Activated CD4-positive, alpha-beta T cell treated with anti-CD3 and anti-CD28 coated beads, Interleukin-2, amount 10 ng/mL, durations not matched to agents 7 days and 5 days (primary cell): ENCODE data around the gene ANHX. TPM values are rescaled to one million over a fixed set of nuclear protein-coding genes. Genes with fewer than 3 reads are reported as not detected.
"Not testable (repeated sequence)": the region's sequence is repeated elsewhere in the genome, so short reads cannot be mapped to it uniquely, and the experiment has no call there.

Source experiments
- CTCF ChIA-PET: fragments of 350-600 bp; sonication (Branson Sonifier 250); formaldehyde crosslinking; loops from one replicate; lab custom pipeline; 2021; ENCODE audit warnings: antibody characterized with exemption; lab: Charles Lee
- POLR2A ChIA-PET: fragments of 350-600 bp; sonication (Branson Sonifier 250); formaldehyde crosslinking; loops from one replicate; lab custom pipeline; 2021; ENCODE audit warnings: antibody characterized with exemption; lab: Charles Lee
- DNase-seq: peaks from one replicate; pipeline ENCODE4 v3.0.0-alpha.2; 2020
- H3K27ac Mint-ChIP-seq: one replicate; pipeline ENCODE4 v1.8.0; 2021; ENCODE audit warnings: mild to moderate bottlenecking, moderate library complexity, mixed read lengths
- H3K27me3 Mint-ChIP-seq: one replicate; pipeline ENCODE4 v1.8.0; 2021; ENCODE audit warnings: mixed read lengths
- H3K36me3 Mint-ChIP-seq: one replicate; pipeline ENCODE4 v1.8.0; 2021; ENCODE audit warnings: low read depth, mixed read lengths
- H3K4me1 Mint-ChIP-seq: one replicate; pipeline ENCODE4 v1.8.0; 2021; ENCODE audit warnings: mixed read lengths
- H3K4me3 Mint-ChIP-seq: one replicate; pipeline ENCODE4 v1.8.0; 2021; ENCODE audit warnings: mild to moderate bottlenecking, moderate library complexity, mixed read lengths
- H3K9me3 Mint-ChIP-seq: one replicate; pipeline ENCODE4 v1.8.0; 2021; ENCODE audit warnings: mixed read lengths
- total RNA-seq, 2 experiments: library from RNA; stranded (reverse); gene quantifications; one replicate each; pipeline ENCODE4 v1.2.3, GENCODE V29; 2021

Gene ANHX
- total RNA-seq = not detected

DNA sequence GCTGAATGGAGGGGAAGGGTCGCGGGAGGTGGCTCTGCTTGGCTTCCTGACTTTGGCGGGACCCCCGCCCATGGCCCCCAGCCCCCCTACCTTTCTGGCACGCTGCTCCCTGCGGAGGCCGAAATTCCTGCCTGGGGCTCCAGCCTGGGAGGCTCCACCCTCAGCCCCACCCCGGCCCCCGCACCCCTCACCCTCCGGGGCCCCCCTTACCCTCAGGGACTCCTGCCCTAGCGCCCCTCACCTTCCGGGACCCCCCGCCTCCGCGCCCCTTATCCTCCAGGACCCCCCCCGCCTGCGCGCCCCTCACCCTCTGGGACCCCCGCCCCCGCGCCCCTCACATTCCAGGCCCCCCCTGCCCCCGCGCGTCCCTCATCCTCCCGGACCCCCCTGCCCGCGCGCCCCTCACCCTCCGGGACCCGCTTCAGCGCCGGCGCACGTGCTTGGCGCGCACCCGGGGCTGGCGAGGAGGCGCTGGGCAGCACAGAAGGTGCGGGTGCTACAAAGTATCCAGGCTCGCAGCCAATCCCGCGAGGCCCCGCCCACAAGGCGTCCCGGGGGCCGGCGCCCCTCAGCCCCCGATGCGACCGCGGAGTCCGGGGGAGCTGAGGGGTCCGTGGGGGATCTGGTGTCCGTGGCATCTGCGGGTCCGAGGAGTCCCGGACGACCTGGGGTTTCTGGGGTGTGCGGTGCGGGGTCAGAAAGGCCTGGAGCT is at the start of gene ANHX:
Gene ANHX (minus strand): TSS at position 477 of the 712 bp plus-strand sequence. CDS start 1,521 bp downstream, outside the sequence.
- peaks cover 45% of the 10 kb centered on the region for H3K9me3 Mint-ChIP-seq
- ChIA-PET CTCF (no interaction called here), POLR2A (no interaction called here)
- no peak within 1 kb of the TSS for H3K4me3 Mint-ChIP-seq
- H3K27me3 Mint-ChIP-seq = no peaks in the 10 kb centered on the region
- no peak for DNase-seq
- no peaks in the 10 kb centered on the region for H3K4me1 Mint-ChIP-seq
- H3K27ac Mint-ChIP-seq = no peak within 1 kb of the TSS
- H3K36me3 Mint-ChIP-seq = peaks cover 6% of the 10 kb centered on the region

DNA sequence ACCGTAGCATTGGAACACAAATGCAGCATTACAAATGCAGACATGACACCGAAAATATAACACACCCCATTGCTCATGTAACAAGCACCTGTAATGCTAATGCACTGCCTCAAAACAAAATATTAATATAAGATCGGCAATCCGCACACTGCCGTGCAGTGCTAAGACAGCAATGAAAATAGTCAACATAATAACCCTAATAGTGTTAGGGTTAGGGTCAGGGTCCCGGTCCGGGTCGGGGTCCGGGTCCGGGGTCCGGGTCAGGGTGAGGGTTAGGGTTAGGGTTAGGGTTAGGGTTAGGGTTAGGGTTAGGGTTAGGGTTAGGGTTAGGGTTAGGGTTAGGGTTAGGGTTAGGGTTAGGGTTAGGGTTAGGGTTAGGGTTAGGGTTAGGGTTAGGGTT is 29.0 kb upstream of the ANHX start:
- H3K36me3 Mint-ChIP-seq, POLR2A ChIA-PET, H3K9me3 Mint-ChIP-seq, DNase-seq, H3K27me3 Mint-ChIP-seq, H3K27ac Mint-ChIP-seq, H3K4me3 Mint-ChIP-seq, H3K4me1 Mint-ChIP-seq, CTCF ChIA-PET: not testable (repeated sequence)

DNA sequence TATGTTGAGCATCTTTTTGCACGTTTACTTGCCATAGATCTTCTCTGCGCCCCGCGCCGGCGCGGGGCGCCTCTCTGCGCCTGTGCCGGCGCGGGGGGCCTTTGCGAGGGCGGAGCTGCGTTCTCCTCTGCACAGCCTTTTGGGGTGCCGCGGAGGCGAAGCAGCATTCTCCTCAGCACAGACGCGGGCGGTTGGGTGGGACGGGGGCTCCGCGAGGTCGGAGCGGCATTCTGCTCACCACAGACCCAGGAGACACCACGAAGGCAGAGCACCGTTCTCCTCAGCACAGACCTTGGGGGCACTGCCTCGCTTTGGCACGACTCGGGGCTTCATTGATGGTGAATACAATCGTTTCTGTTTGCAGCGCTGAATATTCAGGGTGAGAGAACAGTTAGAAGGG is 28.5 kb upstream of the ANHX start:
- Mint-ChIP-seq H3K4me3 (no peak overlapping the region), H3K36me3 (no peaks in the 10 kb centered on the region), H3K27ac (no peak overlapping the region), H3K4me1 (no peaks in the 10 kb centered on the region), H3K27me3 (no peaks in the 10 kb centered on the region), H3K9me3 (peaks cover 7% of the 10 kb centered on the region)
- no peak for DNase-seq
- ChIA-PET POLR2A (no interaction called here), CTCF (no interaction called here)

DNA sequence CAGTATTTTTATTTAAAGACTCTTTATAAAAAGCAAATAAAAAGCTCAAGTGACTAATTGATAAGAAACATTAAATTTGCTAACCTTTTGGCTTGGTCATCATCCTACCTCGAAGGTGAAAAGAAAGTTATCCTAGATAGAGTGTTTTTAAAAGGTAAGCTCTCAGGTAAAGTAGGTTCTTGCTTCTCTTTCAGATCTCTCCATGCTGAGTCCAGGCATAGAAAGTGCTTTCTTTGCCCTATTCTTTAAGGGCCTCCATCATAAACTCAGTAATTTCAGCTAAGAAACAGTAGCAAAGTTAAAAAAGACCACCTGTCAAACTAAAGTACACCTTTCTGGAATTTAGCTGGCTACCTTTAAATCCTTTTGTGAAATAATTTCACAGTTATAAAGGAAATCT is 20.6 kb upstream of the ANHX start:
- Mint-ChIP-seq H3K36me3 (no peaks in the 10 kb centered on the region), H3K4me1 (no peaks in the 10 kb centered on the region), H3K27me3 (no peaks in the 10 kb centered on the region), H3K4me3 (no peak overlapping the region), H3K27ac (no peak overlapping the region), H3K9me3 (peaks cover 24% of the 10 kb centered on the region)
- POLR2A ChIA-PET = no interaction called here
- CTCF ChIA-PET = no interaction called here
- DNase-seq = no peak

DNA sequence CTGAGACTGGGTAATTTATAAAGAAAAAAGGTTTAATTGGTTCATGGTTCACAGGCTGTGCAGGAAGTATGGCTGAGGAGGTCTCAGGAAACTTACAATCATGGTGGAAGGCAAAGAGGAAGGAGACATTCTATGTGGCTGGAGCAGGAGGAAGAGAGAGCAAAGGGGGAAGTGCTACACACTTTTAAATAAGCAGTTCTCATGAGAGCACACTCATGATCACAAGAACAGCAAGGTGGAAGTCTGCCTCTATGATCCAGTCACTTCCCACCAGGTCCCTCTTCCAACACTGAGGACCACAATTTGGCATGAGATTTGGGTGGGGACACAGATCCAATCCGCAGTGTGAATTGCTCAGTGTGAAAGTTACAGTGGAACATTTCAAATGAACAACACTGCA is 20.2 kb upstream of the ANHX start:
- H3K27ac Mint-ChIP-seq, DNase-seq, POLR2A ChIA-PET, H3K36me3 Mint-ChIP-seq, H3K4me1 Mint-ChIP-seq, H3K27me3 Mint-ChIP-seq, CTCF ChIA-PET, H3K4me3 Mint-ChIP-seq: not testable (repeated sequence)
- H3K9me3 Mint-ChIP-seq = peaks cover 25% of the 10 kb centered on the region

DNA sequence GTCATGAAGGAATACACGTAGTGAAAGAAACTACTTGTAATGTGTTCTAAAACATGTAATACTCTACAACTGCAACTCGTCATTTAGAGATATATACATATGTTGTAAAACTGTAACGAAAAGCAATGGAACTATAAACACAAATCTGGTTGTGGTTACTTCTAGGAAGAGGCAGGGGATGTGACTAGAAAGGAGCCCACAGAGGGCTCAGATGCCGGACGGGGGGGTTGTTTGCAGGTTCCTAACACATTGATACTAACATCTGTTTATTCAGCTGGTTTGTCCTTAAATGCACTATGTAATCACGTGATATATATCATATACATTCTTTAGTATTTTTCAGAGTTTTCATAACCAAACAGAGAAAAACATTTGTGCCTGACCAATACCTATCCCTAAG is 16.1 kb upstream of the ANHX start:
- H3K9me3 Mint-ChIP-seq = peaks cover 29% of the 10 kb centered on the region
- no peak overlapping the region for H3K4me3 Mint-ChIP-seq
- no peaks in the 10 kb centered on the region for H3K27me3 Mint-ChIP-seq
- H3K27ac Mint-ChIP-seq = no peak overlapping the region
- H3K4me1 Mint-ChIP-seq = no peaks in the 10 kb centered on the region
- DNase-seq = no peak
- ChIA-PET POLR2A (no interaction called here), CTCF (no interaction called here)
- H3K36me3 Mint-ChIP-seq = no peaks in the 10 kb centered on the region

DNA sequence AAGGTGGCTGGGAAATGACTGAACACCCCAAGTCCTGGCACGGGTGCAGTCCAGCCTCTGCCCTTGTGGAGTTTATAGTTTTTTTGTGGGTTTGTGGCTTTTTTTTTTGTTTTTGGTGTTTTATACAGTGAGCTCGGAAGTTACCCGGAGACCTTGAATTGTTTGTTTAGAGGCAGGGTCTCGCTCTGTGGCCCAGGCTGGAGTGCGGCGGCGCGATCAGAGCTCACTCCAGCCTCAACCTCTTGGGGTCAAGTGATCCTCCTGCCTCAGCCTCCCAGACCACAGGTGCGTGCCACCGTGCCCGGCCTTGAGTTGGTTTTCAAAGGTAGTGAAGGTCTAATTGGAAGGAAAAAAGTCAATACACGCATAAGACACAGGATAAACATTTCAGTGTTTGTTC is 879 bp upstream of the ANHX start:
- H3K27ac Mint-ChIP-seq = no peak overlapping the region
- H3K27me3 Mint-ChIP-seq = no peaks in the 10 kb centered on the region
- ChIA-PET POLR2A (no interaction called here), CTCF (no interaction called here)
- no peaks in the 10 kb centered on the region for H3K4me1 Mint-ChIP-seq
- H3K4me3 Mint-ChIP-seq = no peak overlapping the region
- H3K36me3 Mint-ChIP-seq = peaks cover 6% of the 10 kb centered on the region
- DNase-seq = no peak
- H3K9me3 Mint-ChIP-seq = peaks cover 48% of the 10 kb centered on the region

DNA sequence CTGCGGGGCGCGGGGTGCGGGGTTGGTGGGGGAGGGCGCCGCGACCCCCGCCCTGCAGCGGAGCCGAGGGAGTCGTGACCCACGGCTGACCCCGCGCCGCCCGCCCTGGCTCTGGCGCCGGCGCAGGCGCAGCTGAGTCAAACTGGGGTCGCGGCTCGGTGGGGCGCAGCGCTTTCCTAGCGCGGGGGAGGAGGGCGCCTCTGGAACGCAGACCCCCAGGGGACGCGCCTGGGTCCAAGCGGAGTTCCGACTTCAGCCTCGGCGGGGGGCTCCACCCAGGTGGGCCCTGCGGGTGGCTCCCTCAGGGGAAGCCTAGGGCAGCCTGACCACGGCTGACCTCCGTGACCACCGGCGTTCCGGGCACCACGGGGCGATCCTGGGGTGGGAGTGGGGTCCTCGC is 467 bp upstream of the ANHX start:
- ChIA-PET CTCF (no interaction called here), POLR2A (no interaction called here)
- peaks cover 46% of the 10 kb centered on the region for H3K9me3 Mint-ChIP-seq
- no peak for DNase-seq
- H3K27ac Mint-ChIP-seq = no peak overlapping the region
- H3K27me3 Mint-ChIP-seq = no peaks in the 10 kb centered on the region
- H3K4me1 Mint-ChIP-seq = no peaks in the 10 kb centered on the region
- H3K4me3 Mint-ChIP-seq = no peak overlapping the region
- H3K36me3 Mint-ChIP-seq = peaks cover 6% of the 10 kb centered on the region

DNA sequence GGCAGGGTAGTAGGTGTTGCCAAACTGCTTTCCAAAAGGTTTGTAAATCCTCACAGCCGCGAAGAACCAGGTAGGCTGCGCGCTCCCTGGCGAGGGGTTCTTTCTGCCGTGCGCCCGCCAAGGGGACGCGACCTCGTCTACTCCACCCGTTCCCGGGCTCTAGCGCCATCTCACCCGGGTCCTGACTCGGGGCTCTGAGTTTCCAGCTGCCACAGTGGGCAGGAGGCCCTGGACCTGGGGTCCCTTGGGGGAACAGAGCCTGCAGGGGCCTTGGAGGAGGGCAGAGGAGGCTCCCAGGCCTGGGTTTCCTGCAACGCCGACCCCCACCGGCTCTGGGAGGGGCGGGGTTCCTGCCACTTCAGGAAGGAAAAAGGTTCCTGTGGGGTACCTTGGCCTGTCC is 706 bp downstream of the ANHX start:
- H3K4me3 Mint-ChIP-seq = no peak overlapping the region
- H3K27me3 Mint-ChIP-seq = no peaks in the 10 kb centered on the region
- H3K4me1 Mint-ChIP-seq = no peaks in the 10 kb centered on the region
- H3K9me3 Mint-ChIP-seq = peaks cover 46% of the 10 kb centered on the region
- POLR2A ChIA-PET = no interaction called here
- no peak overlapping the region for H3K27ac Mint-ChIP-seq
- CTCF ChIA-PET = no interaction called here
- H3K36me3 Mint-ChIP-seq = peaks cover 6% of the 10 kb centered on the region
- no peak for DNase-seq

DNA sequence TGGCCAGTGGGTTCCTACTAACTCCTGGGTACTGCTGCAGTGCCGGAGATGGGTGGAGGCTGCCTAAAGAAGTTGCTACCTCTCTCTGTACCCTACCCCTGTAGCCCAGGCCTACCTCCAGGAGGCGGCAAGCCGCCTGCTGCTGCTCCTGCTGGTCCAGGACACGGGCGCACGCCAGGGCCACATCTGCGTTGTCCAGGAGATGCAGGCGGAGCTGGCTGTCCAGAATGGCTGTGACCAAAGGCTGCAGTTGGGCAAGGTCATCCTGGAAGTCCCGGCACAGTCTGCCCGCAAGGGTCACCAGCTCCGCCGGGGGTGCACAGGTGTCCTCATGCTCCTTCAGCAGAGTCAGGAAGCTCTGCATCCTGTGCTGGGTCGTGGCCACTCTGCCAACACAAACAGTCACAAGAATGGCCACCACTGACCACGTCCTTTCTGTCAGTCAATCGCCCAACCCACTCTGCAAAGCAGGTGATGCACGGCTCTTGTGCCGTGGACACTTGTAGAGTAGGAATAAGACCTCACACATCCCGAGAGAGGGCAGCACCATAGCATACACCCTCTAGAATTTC is 1.6 kb downstream of the ANHX start:
- Mint-ChIP-seq H3K27ac (no peak overlapping the region), H3K27me3 (no peaks in the 10 kb centered on the region), H3K4me1 (no peaks in the 10 kb centered on the region), H3K9me3 (peaks cover 45% of the 10 kb centered on the region), H3K36me3 (peaks cover 3% of the 10 kb centered on the region), H3K4me3 (no peak overlapping the region)
- CTCF ChIA-PET = no interaction called here
- DNase-seq = no peak
- POLR2A ChIA-PET = no interaction called here

DNA sequence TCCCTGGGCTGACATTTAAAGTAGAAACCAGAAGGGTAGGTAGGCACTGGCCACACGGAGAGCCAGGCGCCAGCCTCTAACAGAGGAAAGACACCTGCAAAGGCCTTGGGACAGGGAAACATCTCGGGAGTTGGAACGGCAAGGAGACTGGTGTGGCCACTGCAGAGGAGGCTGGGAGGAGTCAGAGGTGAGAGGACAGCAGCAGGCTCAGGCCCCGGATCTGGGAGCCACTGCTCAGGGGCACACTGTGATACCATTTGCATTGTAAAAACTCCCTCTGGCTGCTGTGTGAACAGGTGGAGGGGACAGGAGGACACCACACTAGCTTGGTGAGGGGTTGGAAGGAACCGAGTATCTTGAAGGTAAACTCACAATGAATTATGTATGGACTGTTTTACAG is 2.7 kb downstream of the ANHX start:
- no peak for DNase-seq
- H3K36me3 Mint-ChIP-seq = peaks cover 3% of the 10 kb centered on the region
- H3K27me3 Mint-ChIP-seq = no peaks in the 10 kb centered on the region
- POLR2A ChIA-PET = no interaction called here
- no peak overlapping the region for H3K4me3 Mint-ChIP-seq
- H3K9me3 Mint-ChIP-seq = peaks cover 55% of the 10 kb centered on the region
- no peaks in the 10 kb centered on the region for H3K4me1 Mint-ChIP-seq
- no peak overlapping the region for H3K27ac Mint-ChIP-seq
- CTCF ChIA-PET = no interaction called here

DNA sequence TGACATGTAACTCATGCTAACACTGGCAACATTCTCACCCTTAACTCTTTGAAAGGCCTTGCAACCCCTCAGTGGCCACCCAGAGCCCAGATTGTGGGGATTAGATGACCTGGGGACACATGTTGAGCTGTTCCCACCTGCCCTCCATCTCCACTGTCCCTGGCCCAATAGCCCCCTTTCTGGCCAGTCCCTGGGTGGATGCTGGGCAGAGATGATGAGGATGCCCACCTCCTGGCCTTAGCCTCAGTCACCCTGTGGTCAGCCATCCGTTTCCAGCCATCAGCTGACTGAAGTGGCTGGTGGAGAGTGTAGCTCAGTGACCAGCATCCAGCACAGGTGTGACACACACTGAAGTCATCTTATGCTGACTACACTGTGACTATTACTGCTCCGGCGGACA is 4.7 kb downstream of the ANHX start:
- Mint-ChIP-seq H3K4me1 (no peaks in the 10 kb centered on the region), H3K27ac (no peak overlapping the region), H3K27me3 (no peaks in the 10 kb centered on the region), H3K9me3 (peaks cover 48% of the 10 kb centered on the region), H3K4me3 (no peak overlapping the region), H3K36me3 (no peaks in the 10 kb centered on the region)
- POLR2A ChIA-PET = no interaction called here
- CTCF ChIA-PET = no interaction called here
- no peak for DNase-seq

DNA sequence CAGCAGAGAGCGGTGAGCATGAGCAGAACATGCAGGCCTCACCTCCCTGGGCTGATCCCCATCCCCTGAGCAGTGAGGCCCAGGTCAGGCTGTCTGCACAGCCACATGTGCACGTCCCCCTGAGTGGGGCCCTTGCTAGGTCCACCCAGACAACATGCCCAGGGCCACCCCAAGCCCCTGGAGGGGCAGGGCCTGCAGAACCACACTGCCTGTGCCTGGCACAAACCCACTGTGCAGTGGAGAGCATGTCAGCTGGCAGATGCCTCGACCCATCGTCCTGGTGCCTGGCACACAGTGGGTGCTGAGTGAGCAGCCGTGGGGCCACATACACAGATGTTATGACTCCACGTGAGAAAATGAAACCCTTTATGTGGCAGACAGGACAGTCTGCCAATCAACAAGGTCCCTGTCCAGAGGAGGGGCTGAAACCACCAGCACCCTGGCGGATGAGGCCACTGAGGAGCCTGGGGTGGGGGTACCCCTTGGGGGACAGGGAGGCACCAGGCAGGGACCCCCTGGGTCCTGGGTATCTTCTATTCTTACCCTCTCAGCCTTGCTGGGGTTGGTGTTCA is 8.3 kb downstream of the ANHX start:
- no peak overlapping the region for H3K4me3 Mint-ChIP-seq
- CTCF ChIA-PET = no interaction called here
- H3K9me3 Mint-ChIP-seq = peaks cover 39% of the 10 kb centered on the region
- no peak for DNase-seq
- POLR2A ChIA-PET = no interaction called here
- no peak overlapping the region for H3K27ac Mint-ChIP-seq
- H3K27me3 Mint-ChIP-seq = no peaks in the 10 kb centered on the region
- no peaks in the 10 kb centered on the region for H3K36me3 Mint-ChIP-seq
- no peaks in the 10 kb centered on the region for H3K4me1 Mint-ChIP-seq

DNA sequence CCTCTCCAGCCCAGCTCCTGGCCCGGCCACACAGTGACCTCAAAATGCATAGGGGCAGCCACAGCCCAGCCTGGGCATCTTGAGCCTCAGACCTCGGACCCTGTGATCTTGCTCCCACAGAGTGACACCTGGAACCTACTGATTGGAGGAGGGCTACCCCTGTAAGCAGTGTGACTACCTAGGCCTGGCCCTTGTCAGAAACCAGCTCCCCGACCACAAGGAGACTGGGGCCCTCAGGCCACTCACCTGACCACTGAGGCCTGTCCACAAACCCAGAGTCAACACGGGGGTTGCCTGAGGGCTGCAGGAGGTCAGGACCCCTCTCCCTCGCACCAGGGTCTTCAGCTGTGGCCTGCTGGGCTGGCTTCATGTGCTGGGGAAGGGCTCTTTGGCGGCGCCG is 9.0 kb downstream of the ANHX start:
- Mint-ChIP-seq H3K27me3 (no peaks in the 10 kb centered on the region), H3K36me3 (no peaks in the 10 kb centered on the region), H3K4me3 (no peak overlapping the region), H3K4me1 (no peaks in the 10 kb centered on the region), H3K27ac (no peak overlapping the region), H3K9me3 (peaks cover 41% of the 10 kb centered on the region)
- no peak for DNase-seq
- CTCF ChIA-PET = no interaction called here
- POLR2A ChIA-PET = no interaction called here
